AG20443 (cell line): ENCODE data around the gene CREM.
"Not testable (repeated sequence)": the region's sequence is repeated elsewhere in the genome, so short reads cannot be mapped to it uniquely, and the experiment has no call there.

ENCODE experiments used
- DNase-seq: peaks from one replicate; pipeline ENCODE4 v3.0.0; 2012; ENCODE audit warnings: low spot score, mixed read lengths

The CREM gene

GRCh38 chr10:35194906-35195305 lies 68.3 kb downstream of the CREM start:
- no peak for DNase-seq

GRCh38 chr10:35195361-35196306 lies 69.0 kb downstream of the CREM start:
- DNase-seq: peak; percentile 78

GRCh38 chr10:35200487-35200886 lies 73.8 kb downstream of the CREM start:
- no peak for DNase-seq

DNA sequence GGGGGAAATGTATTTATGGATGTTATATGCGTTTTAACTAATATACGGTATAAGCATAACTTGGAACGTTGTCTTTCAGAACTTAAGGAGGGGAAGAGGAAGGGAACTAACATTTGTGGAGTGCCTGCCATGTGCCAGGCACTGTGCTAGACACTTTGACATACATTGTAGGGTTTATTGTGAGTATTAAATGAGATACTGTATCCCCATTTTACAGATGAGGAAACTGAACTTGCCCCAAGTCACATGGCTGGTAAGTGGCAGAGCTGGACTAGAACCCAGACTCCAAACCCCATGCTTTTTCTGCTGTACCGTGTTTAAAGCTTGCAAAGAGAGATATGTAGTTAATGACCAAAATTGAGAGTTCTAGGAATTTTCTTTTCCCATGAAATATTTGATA lies 74.6 kb downstream of the CREM start:
- no peak for DNase-seq

DNA sequence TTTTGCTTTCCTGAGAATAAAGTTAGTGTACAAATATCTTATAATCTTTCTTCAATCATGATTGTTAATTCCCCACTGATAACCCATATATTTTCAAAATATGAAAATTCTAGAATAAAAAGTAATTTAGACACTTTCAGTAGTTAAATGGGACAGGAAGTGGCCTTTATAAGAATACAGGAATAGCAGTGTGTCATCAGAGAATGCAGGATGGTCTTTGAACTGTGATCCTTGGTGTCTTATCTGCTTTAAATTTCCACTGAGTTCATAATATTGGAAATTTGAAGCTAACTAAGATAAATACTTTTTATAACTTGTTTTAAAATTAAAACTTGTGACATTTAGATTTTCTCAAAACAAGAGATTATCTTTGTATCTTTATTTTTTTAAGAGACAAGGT lies 75.4 kb downstream of the CREM start:
- no peak for DNase-seq

GRCh38 chr10:35203745-35204144 lies 77.1 kb downstream of the CREM start:
- no peak for DNase-seq

GRCh38 chr10:35204650-35205319 lies 78.1 kb downstream of the CREM start:
- no peak for DNase-seq

DNA sequence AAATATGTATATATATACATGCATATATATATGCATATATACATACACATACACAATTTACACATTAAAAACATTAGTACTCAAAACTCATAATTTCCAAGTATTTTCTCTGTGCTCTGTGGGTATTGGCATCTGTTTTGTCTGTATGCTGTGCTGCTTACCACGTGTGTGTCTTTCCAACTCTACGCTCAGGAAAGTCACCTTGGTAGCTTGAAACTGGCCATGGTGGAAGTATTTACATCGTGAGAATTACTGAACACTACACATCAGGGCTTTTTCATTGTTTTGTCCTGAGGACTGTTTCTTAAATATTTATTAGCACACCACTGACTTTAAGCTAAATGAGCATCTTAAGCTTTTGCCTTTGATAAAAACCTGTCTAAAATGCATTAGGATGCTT lies 79.6 kb downstream of the CREM start:
- DNase-seq: no peak

DNA sequence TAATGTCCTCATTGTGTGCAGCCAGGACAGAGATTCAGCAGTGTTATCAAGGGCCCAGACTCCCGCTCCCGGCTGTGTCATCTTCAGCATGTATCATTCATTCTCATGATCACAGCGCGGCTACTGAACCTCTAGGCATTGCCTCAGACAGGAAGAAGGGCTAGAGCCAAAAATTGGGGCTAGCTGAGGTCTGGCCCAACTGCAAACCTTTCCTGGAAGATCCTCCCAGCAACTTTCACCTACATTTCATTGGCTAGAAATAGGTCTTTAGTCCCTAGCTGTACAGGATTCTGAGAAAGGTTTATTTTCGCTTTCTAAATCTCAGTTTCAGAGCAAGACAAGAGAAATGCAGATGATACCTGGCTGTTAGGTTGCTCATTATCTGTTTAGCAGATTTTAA lies 81.9 kb downstream of the CREM start:
- no peak for DNase-seq

DNA sequence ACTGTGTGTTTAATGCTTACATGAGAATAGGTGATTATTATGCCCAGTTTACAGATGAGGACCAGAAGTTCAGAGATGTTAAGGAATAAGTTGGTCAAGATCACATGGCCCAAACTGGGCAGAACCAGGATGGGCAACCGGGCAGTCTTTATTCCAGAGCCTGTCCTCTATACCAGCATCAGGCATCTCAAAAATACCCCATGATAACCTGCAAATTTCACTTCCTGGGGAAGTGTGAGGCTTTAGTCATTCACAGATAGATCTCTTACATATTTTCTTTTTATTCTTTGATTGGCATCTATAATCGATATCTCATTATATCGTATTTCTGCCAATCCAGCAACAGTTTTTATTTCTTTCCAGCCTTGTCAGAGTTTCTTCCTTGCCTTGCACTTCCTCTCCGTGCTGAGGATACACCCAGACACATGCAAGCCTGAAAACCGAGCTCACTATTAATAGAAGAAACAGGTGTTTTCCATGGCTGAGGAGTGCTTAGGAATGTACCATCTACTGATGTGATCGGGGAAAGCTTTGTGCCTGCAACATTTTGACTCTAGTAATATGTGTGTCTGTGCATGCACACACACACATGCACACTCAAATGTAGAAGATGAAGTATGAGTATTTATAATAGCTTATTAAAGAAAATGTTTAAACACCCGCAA lies 82.4 kb downstream of the CREM start:
- no peak for DNase-seq

DNA sequence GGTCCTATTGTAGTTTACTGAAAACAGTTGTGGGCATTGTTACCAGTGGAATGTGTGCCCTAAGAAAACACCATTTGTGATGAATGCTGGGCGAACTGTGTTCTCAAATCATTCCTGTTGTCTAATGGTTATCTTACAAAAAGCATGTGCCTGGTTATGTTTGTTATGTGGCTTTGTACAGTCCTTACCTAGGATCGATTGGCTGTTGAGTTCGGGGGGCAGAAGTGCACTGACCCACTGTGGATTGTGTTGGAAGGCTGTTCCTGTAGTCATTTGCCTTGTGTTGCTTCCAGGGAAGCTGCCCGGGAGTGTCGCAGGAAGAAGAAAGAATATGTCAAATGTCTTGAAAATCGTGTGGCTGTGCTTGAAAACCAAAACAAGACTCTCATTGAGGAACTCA lies 84.3 kb downstream of the CREM start:
- DNase-seq: no peak

DNA sequence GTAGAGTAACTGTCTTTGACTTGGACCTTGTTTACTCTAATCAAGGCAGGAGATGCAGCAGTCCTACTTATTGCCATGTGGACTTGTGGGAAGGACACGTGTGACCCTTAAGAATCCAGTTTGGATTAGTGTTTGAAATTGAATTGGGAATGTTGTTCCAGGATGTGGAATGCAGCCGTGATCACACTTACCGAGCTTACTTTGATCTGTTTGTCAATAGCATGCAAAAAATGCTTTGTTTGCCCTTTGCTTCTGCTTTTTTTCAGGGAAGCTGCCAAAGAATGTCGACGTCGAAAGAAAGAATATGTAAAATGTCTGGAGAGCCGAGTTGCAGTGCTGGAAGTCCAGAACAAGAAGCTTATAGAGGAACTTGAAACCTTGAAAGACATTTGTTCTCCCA lies 84.7 kb downstream of the CREM start:
- DNase-seq: no peak

DNA sequence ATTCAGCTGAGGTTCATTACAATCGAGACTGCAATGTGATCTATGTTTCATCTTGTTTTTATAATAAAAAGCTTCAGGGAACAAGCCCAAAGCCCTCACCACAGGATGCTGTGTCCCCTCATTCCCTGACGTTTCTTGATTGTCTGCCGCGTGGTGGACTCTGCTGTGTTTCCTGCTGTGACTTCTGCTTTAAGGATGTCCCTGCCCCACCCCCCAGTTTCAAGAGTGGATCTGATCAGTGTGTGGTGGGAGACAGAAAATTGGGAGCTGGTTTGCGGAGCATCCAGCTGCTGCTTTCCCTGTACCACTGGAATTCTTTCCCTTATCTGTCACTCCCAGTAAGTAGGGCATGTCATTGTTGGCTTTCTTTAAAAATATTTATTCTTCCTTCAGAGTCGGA lies 86.2 kb downstream of the CREM start:
- peak; percentile 18 for DNase-seq

- DNase-seq: no peak
Observed at GRCh38 chr10:35213699-35214098, 87.1 kb downstream of the CREM start.

DNA sequence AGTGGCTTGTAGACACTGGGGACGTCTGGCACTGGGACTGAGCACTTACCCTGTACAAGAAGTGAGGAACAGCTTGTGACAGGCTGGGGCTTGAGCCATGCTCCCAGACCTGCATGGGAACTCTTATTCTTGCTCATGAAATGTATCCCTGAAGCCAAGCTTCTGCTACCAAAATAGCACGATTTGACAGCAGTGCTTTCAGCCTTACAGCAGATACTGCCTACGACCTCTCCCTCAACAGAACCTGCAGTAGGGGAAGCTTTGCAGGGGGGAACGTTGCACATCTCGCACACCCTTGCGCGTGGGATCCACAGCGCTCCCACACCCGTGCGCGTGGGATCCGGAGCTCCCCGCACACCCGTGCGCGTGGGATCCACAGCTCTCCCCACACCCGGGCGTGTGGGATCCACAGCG lies 88.0 kb downstream of the CREM start:
- no peak for DNase-seq

GRCh38 chr10:35215107-35215506 lies 88.5 kb downstream of the CREM start:
- DNase-seq: no peak

- no peak for DNase-seq
Observed at GRCh38 chr10:35216303-35216905, 89.8 kb downstream of the CREM start.

- DNase-seq: not testable (repeated sequence)
Observed at GRCh38 chr10:35216956-35217355, 90.3 kb downstream of the CREM start.

DNA sequence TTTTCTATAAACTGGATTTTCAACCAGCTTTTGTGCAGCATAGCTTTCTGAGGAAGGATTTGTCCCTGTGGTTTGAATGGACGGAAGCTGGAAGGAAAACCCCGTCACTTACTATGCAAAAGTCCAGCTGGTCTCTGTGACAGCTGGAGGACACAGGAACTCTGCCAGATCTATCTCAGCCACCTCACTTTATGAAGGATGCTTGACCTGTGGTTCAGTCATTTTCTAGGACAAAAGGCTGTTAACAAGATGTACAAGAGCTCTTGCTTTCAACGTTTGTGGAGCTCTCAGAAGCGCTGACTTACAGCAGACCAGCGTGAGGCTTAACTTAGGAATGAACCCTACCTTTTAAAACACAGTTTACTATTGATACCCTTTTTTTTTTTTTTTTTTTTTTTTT lies 90.8 kb downstream of the CREM start:
- DNase-seq: no peak

DNA sequence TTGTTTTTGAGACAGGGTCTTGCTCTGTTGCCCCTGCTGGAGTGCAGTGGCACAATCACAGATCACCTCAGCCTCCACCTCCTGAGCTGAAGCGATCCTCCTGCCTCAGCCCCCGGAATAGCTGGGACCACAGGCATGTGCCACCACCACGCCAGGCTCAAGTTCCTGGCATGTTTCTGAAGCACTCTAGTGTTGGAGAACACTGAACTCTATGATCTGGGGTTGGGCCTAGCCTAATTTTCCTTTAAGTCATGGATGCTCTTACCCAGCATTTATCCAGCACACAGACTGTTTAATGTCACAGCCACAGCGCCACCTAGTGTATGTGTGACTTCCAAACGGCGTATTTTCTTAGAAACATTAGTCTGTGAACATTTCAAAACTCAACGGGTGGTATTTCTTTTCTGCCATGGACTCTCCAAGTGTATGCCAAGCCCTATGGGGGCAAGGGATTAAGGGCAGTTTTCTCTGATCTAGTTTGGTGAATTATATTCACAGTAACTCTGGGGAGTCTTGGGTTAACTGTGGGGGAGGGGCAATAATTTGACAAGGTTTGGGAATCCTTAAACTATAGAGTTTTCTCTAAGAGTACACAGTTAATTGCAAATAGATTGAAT lies 91.8 kb downstream of the CREM start:
- peak; percentile 78 for DNase-seq

DNA sequence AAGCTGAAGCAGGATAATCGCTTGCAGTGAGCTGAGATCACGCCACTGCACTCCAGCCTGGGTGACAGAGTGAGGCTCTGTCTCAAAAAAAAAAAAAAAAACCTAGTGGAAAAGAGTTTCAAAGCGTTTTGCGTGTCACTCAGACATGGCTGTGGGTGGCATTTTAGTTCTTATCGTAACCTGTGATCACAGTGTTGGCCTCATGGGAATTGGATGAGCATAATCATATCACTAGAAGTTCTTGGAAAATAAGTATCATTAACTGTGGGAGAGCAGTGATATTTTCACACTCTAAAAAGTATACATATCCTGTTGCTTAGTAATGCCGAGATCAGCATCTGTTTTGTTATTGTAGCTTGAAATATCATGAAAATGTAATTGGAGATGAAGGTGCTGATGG lies 92.6 kb downstream of the CREM start:
- DNase-seq: no peak
